Stimulated activated CD8-positive, alpha-beta memory T cell treated with anti-CD3 and anti-CD28 coated beads, Interleukin-15, amount 100 ng/mL, for 24 hours (primary cell): ENCODE measurements around the gene MLH3.

Source experiments
- DNase-seq: peaks from one replicate; pipeline ENCODE4 v3.0.0-alpha.2; 2020; ENCODE audit warnings: low read depth

The MLH3 gene

GRCh38 chr14:75066691-75067090, 15.4 kb upstream of the MLH3 start:
- no peak for DNase-seq

GRCh38 chr14:75064205-75064567, 12.9 kb upstream of the MLH3 start:
- no peak for DNase-seq

- peak; percentile 75 for DNase-seq
Observed at GRCh38 chr14:75063491-75064204, 12.4 kb upstream of the MLH3 start, which contains the start of gene ACYP1. TSS of gene ACYP1 (minus strand) at chr14:75064024. CDS start at chr14:75063553, 471 bp downstream.

- DNase-seq = no peak
Observed at GRCh38 chr14:75063013-75063412, 11.7 kb upstream of the MLH3 start.

GRCh38 chr14:75060420-75060819, 9.2 kb upstream of the MLH3 start:
- no peak for DNase-seq

DNA sequence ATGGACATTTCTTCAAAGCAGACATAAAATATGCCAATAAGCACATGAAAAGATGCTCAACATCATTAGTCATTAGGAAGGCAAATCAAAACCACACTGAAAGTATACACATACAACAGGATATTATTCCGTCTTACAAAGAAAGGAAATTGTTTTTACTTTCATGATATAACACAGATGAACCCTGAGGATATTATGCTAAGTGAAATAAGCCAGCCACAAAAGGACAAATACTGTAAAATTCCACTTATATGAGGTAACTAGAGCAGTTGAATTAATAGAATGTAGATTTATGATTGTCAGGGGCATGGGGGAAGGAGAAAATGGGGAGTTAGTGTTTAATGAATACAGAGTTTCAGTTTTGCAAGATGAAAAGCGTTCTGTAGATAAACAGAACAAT, 8.4 kb upstream of the MLH3 start:
- no peak for DNase-seq

GRCh38 chr14:75054421-75054820, 3.2 kb upstream of the MLH3 start:
- no peak for DNase-seq

DNA sequence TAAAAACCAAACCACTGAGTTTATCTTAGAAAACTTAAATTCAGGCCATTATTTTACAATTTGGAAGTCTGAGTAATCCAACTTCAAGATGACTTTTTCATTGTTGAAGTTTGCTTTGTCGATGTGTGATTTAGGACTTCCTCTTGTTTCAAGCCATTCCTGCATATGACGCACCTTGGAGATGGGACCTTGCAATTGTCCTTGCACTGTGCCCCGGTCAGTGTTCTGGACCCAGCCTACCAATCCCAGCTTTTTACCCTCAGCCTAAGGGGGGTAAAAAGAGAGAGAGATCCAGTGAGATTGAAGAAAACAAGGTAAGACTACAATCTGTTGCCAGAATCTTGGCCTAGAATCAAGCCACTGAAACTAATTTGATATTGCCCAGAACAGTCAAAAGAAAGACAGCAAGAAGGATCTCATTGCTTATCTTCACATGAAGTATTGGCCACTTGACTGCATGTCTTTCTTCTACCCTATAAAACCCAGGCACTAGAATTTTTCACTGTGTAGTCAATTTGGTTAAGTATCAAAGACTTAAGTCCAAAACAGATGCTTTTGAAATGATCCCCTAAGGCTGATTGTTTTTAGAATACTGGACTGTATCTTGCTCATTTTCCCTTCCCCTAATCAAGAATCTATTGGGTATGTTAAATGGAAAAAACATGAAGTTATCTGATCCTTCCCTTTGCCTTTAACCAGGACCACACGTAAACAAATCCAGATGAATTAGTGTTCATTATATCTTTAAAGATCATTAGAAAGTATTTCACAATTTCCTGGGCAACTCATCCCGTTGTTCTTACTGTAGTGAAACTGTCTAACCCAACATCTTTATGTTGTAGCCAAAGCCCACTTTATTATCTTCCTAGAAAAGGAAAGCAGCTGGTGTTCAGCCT, 2.4 kb upstream of the MLH3 start:
- DNase-seq = no peak

GRCh38 chr14:75051556-75051899, 261 bp upstream of the MLH3 start:
- DNase-seq = no peak

GRCh38 chr14:75049731-75050201, 1.5 kb downstream of the MLH3 start:
- no peak for DNase-seq

DNA sequence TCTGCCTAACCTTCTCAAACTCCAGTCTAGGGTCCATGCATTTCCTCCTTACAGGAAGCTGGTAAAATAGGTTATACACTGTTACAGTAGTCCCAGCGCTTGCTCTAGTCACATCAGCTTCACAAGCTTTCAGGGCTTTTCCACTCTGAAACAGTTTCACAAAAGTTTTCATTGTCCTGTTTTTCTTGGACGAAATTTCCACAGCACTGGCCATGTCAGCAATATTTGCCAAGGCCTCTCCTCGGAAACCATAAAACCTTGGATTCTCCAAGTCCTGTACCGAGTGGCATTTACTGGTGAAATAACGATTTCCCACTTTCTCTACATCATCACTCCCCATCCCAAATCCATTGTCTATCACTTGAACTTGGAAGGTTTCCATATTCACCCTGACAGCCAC, 2.1 kb downstream of the MLH3 start:
- DNase-seq = no peak

DNA sequence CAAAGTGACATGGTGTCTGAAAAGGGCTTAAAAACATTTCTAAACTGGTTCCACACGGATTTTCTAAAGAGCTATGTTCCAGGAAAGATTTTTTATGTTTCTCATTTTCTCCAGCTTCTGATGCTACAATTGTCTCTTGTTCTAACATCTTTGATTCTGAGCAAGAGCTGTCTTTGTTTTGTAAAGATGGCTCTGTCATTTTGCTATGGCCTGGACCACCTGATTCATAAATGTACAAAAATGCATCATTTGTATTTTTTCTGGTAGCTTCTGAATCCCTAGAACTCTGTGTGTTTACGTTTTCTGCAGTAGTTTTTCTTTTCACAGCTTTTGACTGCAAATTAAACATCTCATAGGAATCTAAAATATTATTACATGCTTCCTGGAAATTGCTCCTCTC, 3.2 kb downstream of the MLH3 start:
- no peak for DNase-seq

DNA sequence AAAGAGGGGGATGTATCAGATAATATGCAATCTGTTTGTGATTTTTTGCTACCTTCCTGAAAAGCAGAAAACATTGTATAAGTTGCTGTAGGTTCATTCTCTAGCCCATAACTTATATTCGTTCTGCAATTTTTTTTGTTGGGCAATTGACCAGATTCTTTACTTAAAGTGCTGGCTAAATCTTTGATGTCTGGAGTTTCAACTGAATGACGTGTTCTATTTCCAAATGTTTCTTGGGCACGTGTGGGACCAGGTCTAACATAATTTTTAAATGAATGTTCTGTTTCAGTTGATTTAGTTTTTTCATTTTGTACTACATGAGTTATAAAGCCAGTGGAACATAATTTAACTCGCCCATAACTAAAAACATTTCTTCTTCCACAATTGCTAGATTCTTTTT, 3.8 kb downstream of the MLH3 start:
- DNase-seq = no peak

DNA sequence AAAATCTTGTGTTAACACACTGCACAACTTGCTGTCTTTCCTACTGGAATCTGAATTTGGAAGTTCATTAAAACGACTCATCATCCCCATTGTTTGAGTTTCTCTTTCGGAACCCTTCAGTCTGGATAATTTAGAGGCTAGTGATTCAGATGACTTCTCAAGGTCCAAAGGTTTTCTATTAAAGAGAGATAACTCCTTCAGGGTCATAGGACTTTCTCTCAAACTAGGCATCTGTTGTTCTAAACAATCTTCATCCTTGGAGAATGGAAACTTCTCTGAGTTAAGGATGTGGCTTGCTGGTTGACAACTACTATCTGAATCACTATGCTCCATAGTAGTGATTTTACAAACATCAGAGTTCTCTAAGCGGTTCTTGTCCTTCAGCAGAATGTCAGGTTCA, 4.4 kb downstream of the MLH3 start:
- DNase-seq = no peak

DNA sequence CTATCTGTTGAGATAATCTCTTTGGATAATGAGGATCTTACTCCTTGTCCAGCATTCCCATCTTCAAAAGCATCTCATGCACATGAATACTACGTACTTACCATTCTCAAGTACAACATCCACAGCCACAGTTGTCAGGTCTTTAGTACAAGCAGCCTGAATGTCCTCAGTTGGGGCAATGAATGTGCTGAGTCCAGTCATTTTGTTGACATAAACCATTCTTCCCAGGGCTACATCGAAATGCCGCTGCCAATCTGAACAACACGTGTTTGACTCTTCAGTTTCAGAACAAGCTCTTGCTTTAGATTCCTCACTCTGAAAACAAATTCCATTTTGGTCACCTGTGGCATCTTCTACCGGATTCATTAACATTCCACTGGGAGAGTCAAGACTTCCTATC, 5.0 kb downstream of the MLH3 start:
- no peak for DNase-seq

- no peak for DNase-seq
Observed at GRCh38 chr14:75044752-75045151, 6.5 kb downstream of the MLH3 start.

DNA sequence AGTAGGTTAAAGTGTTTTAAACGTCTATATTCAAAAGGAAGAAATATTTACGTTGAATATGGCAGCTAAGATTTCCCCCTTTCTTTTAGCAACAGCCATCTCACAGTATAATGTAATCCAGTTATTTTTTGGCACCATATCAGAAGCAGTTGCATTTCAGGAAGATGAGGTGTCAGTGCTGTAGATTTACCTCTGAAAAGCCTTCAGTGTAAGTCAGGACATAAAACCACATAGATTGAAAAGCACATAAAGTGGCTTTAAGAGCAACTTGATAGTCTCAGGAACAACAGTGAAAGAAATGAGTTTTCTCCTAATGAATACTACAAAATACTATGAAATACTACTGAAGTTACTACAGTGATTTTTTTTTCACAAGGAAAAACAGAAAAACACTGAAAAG, 6.9 kb downstream of the MLH3 start:
- DNase-seq = no peak

DNA sequence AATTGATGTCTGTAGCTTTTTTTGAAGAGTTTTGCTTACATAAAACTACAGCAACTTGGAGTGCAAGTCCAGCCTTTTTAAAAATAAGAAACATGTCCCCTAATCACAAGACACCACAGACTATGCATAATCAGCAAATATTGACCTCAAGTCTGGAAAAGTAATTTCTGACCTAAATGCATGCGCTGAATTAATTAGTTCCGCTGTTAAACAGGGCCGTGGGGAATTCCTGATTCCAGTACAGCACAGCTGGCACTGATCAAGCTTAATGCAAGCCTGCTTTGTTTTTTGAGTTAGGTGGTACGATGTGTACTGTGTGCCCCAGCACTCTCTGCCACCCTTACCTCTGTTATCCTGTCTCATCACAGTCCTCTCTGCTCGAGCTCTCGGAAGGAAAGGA, 9.2 kb downstream of the MLH3 start:
- DNase-seq = no peak

- DNase-seq = no peak
Observed at GRCh38 chr14:75041613-75042012, 9.7 kb downstream of the MLH3 start.

GRCh38 chr14:75040959-75041358, 10.3 kb downstream of the MLH3 start:
- no peak for DNase-seq

DNA sequence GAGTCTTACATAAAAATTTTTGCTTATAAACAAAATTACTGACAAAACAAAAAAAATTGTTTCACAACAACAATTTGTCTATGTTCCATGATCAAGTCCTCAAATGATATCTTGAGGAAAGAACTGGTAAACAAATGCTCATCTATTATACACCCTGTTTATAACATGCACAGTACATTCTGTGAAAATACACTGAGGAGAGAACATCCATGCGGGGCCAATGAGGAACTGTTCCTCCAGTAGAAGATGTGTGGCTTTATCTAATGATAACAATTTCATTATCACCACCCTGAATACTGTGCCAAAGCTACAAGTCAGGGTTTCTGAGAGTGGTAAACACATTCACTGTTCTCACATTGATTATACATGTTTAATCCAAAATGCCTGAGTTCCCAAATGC, 10.8 kb downstream of the MLH3 start:
- no peak for DNase-seq

- no peak for DNase-seq
Observed at GRCh38 chr14:75032939-75033338, 18.3 kb downstream of the MLH3 start.

- DNase-seq = no peak
Observed at GRCh38 chr14:75030147-75030546, 21.1 kb downstream of the MLH3 start.

- DNase-seq = no peak
Observed at GRCh38 chr14:75025876-75026275, 25.4 kb downstream of the MLH3 start.
